T-cell (primary cell): ENCODE data around the gene GUCA2B. TPM values are rescaled to one million over a fixed set of nuclear protein-coding genes. Genes with fewer than 3 reads are reported as not detected.

Source experiments
- ATAC-seq, 4 experiments: fragments of 200-7000 bp in 3 of 4; fragments of 150-1000 bp in 1 of 4; cut with Tn5 transposase; replicated peaks in 1 of 4; 1 replicate in 3 of 4; 2 replicates in 1 of 4; pipeline ENCODE4 v1.10.0; 2021; ENCODE audit warnings: moderate library complexity in 3 of 4, mild to moderate bottlenecking in 2 of 4, moderate number of reproducible peaks in 1 of 4
- CTCF ChIA-PET, 2 donors: fragments of 300-600 bp; sonication (Branson Sonifier 250); formaldehyde crosslinking; loops; one replicate each; lab custom pipeline; 2022; ENCODE audit warnings: antibody characterized with exemption in 2 of 2; lab: Charles Lee
- POLR2A ChIA-PET, 2 donors: fragments of 300-600 bp; sonication (Branson Sonifier 250); formaldehyde crosslinking; loops; one replicate each; lab custom pipeline; 2022; ENCODE audit warnings: antibody characterized with exemption in 2 of 2; lab: Charles Lee
- DNase-seq, 35 experiments: peaks; one replicate each; pipeline versions ENCODE4 v3.0.0 to v3.0.0-alpha.2; 2013 to 2023
- H3K27ac ChIP-seq: one replicate; pipeline ENCODE4 v1.5.1; 2013; ENCODE audit warnings: low read length
- H3K27me3 ChIP-seq, 2 experiments: replicated peaks in 1 of 2; 1 replicate in 1 of 2; 2 replicates in 1 of 2; pipeline versions ENCODE4 v1.6.1 to v1.7.0; 2013; ENCODE audit warnings: low read length in 1 of 2, mixed read lengths in 1 of 2; ENCODE audit not compliant: control insufficient read depth in 2 of 2, insufficient read depth in 2 of 2; ENCODE audit errors: extremely low read depth in 1 of 2
- H3K36me3 ChIP-seq, 2 donors: 1 replicate in 1 of 2; 2 replicates in 1 of 2; pipeline versions ENCODE4 v1.6.1 to v1.7.0; 2013; ENCODE audit warnings: low read length in 1 of 2; ENCODE audit not compliant: control insufficient read depth in 2 of 2, insufficient read depth in 1 of 2; ENCODE audit errors: extremely low read depth in 1 of 2
- H3K4me1 ChIP-seq, 2 experiments: 1 replicate in 1 of 2; 2 replicates in 1 of 2; pipeline versions ENCODE4 v1.6.1 to v1.7.0; 2013; ENCODE audit warnings: low read length in 2 of 2, mixed read lengths in 1 of 2; ENCODE audit not compliant: insufficient read depth in 2 of 2, control insufficient read depth in 1 of 2; ENCODE audit errors: extremely low read depth in 1 of 2
- H3K4me3 ChIP-seq, 2 donors: 1 replicate in 1 of 2; 2 replicates in 1 of 2; pipeline versions ENCODE4 v1.5.1 to v1.7.0; 2013; ENCODE audit warnings: mild to moderate bottlenecking in 2 of 2, low read length in 1 of 2, moderate library complexity in 1 of 2; ENCODE audit not compliant: control insufficient read depth in 1 of 2; ENCODE audit errors: extremely low read depth in 1 of 2
- H3K9me3 ChIP-seq: 2 replicates; pipeline ENCODE4 v1.7.0; 2013
- H3K27ac Mint-ChIP-seq, 2 donors: one replicate each; pipeline ENCODE4 v1.8.0; 2020 to 2021; ENCODE audit warnings: mild to moderate bottlenecking in 2 of 2, mixed read lengths in 2 of 2
- H3K27me3 Mint-ChIP-seq, 2 donors: one replicate each; pipeline ENCODE4 v1.8.0; 2021 to 2022; ENCODE audit warnings: mixed read lengths in 2 of 2
- H3K36me3 Mint-ChIP-seq: one replicate; pipeline ENCODE4 v1.8.0; 2021; ENCODE audit warnings: mixed read lengths
- H3K4me1 Mint-ChIP-seq, 3 donors: one replicate each; pipeline ENCODE4 v1.8.0; 2020 to 2022; ENCODE audit warnings: mixed read lengths in 3 of 3, mild to moderate bottlenecking in 1 of 3
- H3K4me3 Mint-ChIP-seq, 3 donors: one replicate each; pipeline ENCODE4 v1.8.0; 2020 to 2022; ENCODE audit warnings: mild to moderate bottlenecking in 3 of 3, mixed read lengths in 3 of 3, moderate library complexity in 3 of 3
- H3K9me3 Mint-ChIP-seq, 3 donors: one replicate each; pipeline ENCODE4 v1.8.0; 2020 to 2022; ENCODE audit warnings: mixed read lengths in 3 of 3
- WGBS: methylation state at CpG from one replicate; pipeline ENCODE4 v1.1.5; 2013; ENCODE audit warnings: missing lambda C conversion rate; ENCODE audit not compliant: insufficient coverage; 5-methylcytosine and 5-hydroxymethylcytosine counted together
- total RNA-seq, 35 experiments: library from RNA in 6 of 35; stranded (reverse) in 6 of 35; fragments of 120-200 nt in 1 of 35; gene quantifications; one replicate each; pipeline versions ENCODE4 v1.2.1 to v1.2.4 and lab custom pipeline; 2013 to 2026

GUCA2B gene
- total RNA-seq, 5 donors from 2014 or later (not counting 1 experiment from before 2014, with no cell fraction given), result not detected

DNA sequence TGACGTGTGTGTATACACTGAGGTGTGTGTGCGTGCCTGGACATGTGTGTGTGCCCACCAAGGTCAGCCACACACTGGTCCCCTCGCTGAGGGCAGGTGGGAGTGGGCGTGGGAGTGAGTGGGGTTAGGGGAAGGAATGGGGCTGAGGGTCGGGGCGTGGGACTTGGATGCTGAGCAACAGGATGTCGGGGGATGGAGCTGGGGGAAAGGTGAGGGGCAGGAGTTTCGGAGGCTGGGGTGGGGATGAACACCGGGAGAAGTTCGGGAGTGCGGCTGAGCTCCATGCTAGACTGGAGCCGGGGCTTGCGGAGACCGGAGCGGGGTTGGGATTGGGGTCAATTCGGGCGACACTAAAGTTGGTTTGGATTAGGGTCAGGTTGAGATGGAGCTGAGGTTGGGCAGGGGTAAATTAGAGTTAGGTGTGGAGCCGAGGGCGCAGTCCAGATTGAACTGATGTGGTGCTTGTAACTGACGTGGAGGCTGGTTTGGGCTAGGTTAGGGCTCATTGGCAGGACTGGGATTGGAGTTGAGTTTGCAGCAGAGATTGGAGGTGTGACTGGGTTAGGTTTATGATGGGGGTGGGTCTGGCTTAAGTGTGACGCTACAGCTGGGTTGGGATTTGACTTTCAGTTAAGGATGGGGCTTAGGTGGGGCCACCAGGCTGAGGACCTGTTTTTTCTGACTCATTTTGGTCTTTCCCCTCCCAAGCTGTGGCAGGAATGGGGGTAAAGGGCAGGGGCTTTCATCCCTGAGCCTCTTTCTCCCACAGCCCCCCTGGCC is 14.6 kb downstream of the GUCA2B start:
- Mint-ChIP-seq H3K4me1 (peaks cover 0 to 2% (median 0%) of the 10 kb centered on the region in 3 donors), H3K27ac (no peak overlapping the region), H3K9me3 (no peaks in the 10 kb centered on the region), H3K4me3 (no peak overlapping the region), H3K27me3 (peaks cover 3 to 5% of the 10 kb centered on the region in 2 donors), H3K36me3 (no peaks in the 10 kb centered on the region)
- Histone ChIP-seq H3K4me3 (no peak overlapping the region), H3K4me1 (no peaks in the 10 kb centered on the region), H3K27ac (no peak overlapping the region), H3K9me3 (no peaks in the 10 kb centered on the region), H3K27me3 (peaks cover 0 to 43% of the 10 kb centered on the region in 2 experiments), H3K36me3 (no peaks in the 10 kb centered on the region)
- no peak for DNase-seq
- ChIA-PET POLR2A (no interaction called here), CTCF (no interaction called here)
- 86% methylated on average over 20 of the region's 21 CpGs for WGBS
- no peak for ATAC-seq

DNA sequence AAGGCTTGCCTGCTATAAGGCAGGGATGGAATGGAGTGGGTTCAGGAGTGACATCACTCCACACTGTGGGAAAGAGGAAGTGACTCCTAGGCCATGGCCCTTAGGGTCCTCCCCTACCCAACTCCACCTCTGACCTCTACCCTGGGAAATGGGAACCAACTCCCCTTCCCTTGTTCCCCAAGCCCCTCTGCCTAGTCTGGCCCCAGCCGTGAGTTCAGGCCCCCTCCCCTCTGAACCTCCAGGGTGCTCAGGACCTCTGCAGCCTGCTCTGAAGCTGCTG is 15.1 kb downstream of the GUCA2B start:
- no CpG with 5 or more reads among the region's 1 CpG for WGBS
- Mint-ChIP-seq H3K27me3 (peaks cover 3% of the 10 kb centered on the region in 2 donors), H3K36me3 (no peaks in the 10 kb centered on the region), H3K9me3 (no peaks in the 10 kb centered on the region), H3K4me3 (no peak overlapping the region), H3K27ac (no peak overlapping the region), H3K4me1 (peaks cover 0 to 2% (median 0%) of the 10 kb centered on the region in 3 donors)
- Histone ChIP-seq H3K9me3 (no peaks in the 10 kb centered on the region), H3K27ac (no peak overlapping the region), H3K27me3 (peaks cover 0 to 38% of the 10 kb centered on the region in 2 experiments), H3K4me3 (no peak overlapping the region), H3K36me3 (no peaks in the 10 kb centered on the region), H3K4me1 (peaks cover 0 to 4% of the 10 kb centered on the region in 2 experiments)
- DNase-seq, result no peak
- ATAC-seq, result no peak
- ChIA-PET CTCF (no interaction called here), POLR2A (no interaction called here)

DNA sequence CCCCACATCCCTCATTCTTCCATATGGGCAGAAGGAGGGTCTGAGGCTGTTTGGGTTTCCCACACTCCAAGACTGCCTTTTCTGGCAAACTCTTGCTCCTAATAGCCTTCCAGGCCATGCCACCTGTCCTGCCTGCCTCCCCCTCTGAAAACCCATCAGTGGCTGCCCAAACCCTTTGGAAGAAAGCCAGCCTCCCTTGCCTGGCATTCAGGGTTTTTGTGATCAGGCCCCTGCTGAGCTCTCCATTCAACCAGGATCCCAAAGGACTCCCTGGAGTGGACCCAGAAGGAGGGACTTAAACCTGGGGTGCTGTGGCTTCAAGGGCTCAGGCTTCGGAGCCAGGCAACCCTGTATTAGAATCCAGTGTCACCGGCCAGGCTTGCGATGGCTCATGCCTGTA is 15.6 kb downstream of the GUCA2B start:
- Histone ChIP-seq H3K9me3 (no peaks in the 10 kb centered on the region), H3K27me3 (peaks cover 0 to 34% of the 10 kb centered on the region in 2 experiments), H3K36me3 (no peaks in the 10 kb centered on the region), H3K4me3 (no peak overlapping the region), H3K27ac (no peak overlapping the region), H3K4me1 (peaks cover 0 to 6% of the 10 kb centered on the region in 2 experiments)
- 89% methylated on average over 3 of the region's 3 CpGs for WGBS
- ChIA-PET CTCF (no interaction called here), POLR2A (no interaction called here)
- Mint-ChIP-seq H3K36me3 (no peaks in the 10 kb centered on the region), H3K27me3 (peaks cover 3% of the 10 kb centered on the region in 2 donors), H3K4me3 (no peak overlapping the region), H3K9me3 (no peaks in the 10 kb centered on the region), H3K27ac (no peak overlapping the region), H3K4me1 (peaks cover 0 to 2% (median 2%) of the 10 kb centered on the region in 3 donors)
- no peak for DNase-seq
- ATAC-seq, result no peak

DNA sequence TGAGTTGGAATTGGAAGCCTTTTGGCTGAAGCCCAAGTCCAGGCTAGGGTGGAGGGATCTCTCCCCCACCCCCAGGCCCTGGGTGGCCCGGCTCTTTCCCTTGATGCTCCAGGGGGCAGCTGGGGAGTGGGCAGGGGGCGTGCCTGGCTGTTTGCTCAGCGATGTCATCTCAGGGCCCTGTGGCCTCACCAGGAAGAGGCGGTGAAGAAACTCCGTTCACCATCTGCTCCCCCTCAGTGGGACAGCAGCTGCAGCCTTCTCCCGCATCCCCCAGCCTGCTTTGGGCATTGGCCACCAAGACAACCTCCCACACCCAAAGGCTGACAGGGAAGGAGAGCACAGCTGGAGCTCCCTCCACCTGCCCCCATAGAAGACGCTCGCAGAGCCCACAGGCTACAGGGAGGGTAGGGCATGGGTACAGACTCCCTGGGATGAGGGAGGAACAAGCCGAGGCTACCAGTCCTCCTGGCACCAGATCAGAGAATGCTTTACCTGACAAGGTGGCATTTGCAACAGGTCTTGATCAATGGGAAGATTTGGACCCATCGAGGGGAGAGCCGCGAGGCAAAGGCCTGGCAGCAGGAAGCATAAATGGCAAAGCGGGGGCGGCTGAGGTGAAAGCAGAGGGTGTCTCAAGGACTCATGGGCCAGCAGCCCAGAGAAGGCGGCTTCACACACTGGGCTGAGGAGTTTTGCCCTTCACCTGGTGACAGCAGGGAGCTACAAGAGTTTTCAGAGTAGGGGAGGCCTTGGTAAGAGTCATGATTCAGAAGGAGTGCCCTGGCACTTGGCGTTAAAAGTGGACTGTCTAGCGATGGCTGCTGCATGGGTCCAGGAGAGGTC is 17.8 kb downstream of the GUCA2B start:
- H3K27ac Mint-ChIP-seq, result no peak overlapping the region
- H3K4me3 Mint-ChIP-seq, result no peak overlapping the region
- 94% methylated on average over 9 of the region's 17 CpGs for WGBS
- ATAC-seq, result no peak
- no peak for DNase-seq
- H3K4me1 Mint-ChIP-seq, result peaks cover 0 to 2% (median 2%) of the 10 kb centered on the region in 3 donors
- Histone ChIP-seq H3K4me1 (peaks cover 0 to 6% of the 10 kb centered on the region in 2 experiments), H3K27me3 (peaks cover 0 to 23% of the 10 kb centered on the region in 2 experiments), H3K4me3 (no peak overlapping the region), H3K9me3 (no peaks in the 10 kb centered on the region), H3K36me3 (no peaks in the 10 kb centered on the region), H3K27ac (no peak overlapping the region)
- no peaks in the 10 kb centered on the region for H3K9me3 Mint-ChIP-seq
- POLR2A ChIA-PET, result no interaction called here
- CTCF ChIA-PET, result interaction anchor here in 1 of 2 donors (0.6 kb wide), 1 partner anchor 243 kb away, joined by 9 read pairs; no protein-coding TSS in a partner anchor
- no peaks in the 10 kb centered on the region for H3K36me3 Mint-ChIP-seq
- peaks cover 3% of the 10 kb centered on the region in 2 donors for H3K27me3 Mint-ChIP-seq

DNA sequence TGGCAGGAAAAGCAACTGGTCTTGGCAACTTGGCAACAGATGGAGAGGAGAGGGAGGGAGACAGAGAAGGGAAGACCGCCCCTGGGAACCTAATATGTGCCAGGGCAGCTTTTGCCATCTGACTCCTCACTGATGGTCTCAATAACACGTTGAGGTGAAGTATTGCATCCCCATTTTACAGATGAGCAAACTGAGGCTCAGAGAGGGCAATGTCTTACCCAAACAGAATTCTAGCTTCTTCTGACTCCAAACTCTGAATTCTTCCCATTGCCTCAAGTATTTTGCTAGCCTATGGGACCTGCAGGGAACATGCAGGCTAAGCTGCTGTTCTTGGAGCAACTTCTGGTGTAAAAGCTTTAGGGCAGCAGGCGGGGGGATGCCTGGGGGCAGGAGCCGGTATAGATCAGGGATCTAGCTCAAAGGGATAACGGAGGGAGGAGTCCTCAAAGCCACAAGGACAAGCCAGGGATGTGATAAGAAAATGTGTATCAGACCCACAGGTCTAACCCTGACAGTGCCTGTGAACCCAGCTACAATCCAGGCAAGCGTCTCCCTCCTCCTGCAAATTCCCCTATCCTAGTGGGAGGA is 18.6 kb downstream of the GUCA2B start:
- Histone ChIP-seq H3K36me3 (no peaks in the 10 kb centered on the region), H3K9me3 (no peaks in the 10 kb centered on the region), H3K4me3 (no peak overlapping the region), H3K4me1 (peaks cover 0 to 6% of the 10 kb centered on the region in 2 experiments), H3K27ac (no peak overlapping the region), H3K27me3 (peaks cover 0 to 23% of the 10 kb centered on the region in 2 experiments)
- Mint-ChIP-seq H3K27ac (no peak overlapping the region), H3K4me1 (peaks cover 0 to 2% (median 2%) of the 10 kb centered on the region in 3 donors), H3K9me3 (no peaks in the 10 kb centered on the region), H3K27me3 (peaks cover 3% of the 10 kb centered on the region in 2 donors), H3K4me3 (no peak overlapping the region), H3K36me3 (peaks cover 1% of the 10 kb centered on the region)
- no peak for DNase-seq
- ChIA-PET POLR2A (interaction anchor here (0.6 kb wide), 2 partner anchors 25 to 50 kb away, joined by 3 to 7 read pairs; no protein-coding TSS in a partner anchor), CTCF (interaction anchor here in 1 of 2 donors (0.6 kb wide), 1 partner anchor 242 kb away, joined by 9 read pairs; no protein-coding TSS in a partner anchor)
- no peak for ATAC-seq
- WGBS, result 84% methylated on average over 4 of the region's 6 CpGs
